Right cardiac atrium (tissue), 5 donors: ENCODE measurements around the gene HMOX2. TPM values are rescaled to one million over a fixed set of nuclear protein-coding genes. Genes with fewer than 3 reads are reported as not detected.

Source experiments
- ATAC-seq, 2 donors: fragments of 200-7000 bp; cut with Tn5 transposase; one replicate each; pipeline versions ENCODE4 v1.8.0 to v1.9.1; 2020; ENCODE audit warnings: moderate library complexity in 2 of 2, mild to moderate bottlenecking in 1 of 2
- DNase-seq, 3 donors: peaks; one replicate each; pipeline ENCODE4 v3.0.0-alpha.2; 2020
- H3K27ac ChIP-seq: one replicate; pipeline ENCODE4 v1.5.1; 2013; ENCODE audit warnings: mild to moderate bottlenecking, low read length, control low read depth, moderate library complexity
- H3K27me3 ChIP-seq: one replicate; pipeline ENCODE4 v1.6.1; 2013; ENCODE audit not compliant: control insufficient read depth, insufficient read depth
- H3K4me1 ChIP-seq: one replicate; pipeline ENCODE4 v1.6.1; 2013; ENCODE audit warnings: low read length; ENCODE audit not compliant: control insufficient read depth, insufficient read depth
- H3K4me3 ChIP-seq: one replicate; pipeline ENCODE4 v1.5.1; 2013; ENCODE audit warnings: low read length, control low read depth
- H3K9me3 ChIP-seq: one replicate; pipeline ENCODE4 v1.6.1; 2013; ENCODE audit warnings: low read length; ENCODE audit not compliant: control insufficient read depth
- WGBS: extraction: QIAGEN DNeasy Blood & Tissue Kit; methylation state at CpG from one replicate; pipeline ENCODE4 v1.1.7; 2013; 5-methylcytosine and 5-hydroxymethylcytosine counted together
- intact Hi-C, 4 donors: fragments of 100-400 bp; cut with DNase I; formaldehyde crosslinking; loops; one replicate each; pipeline versions ENCODE4 v1.11.0 to v1.14.0; 2022 to 2023
- polyA plus RNA-seq: library from polyadenylated mRNA; stranded (reverse); fragments of 200-250 nt; gene quantifications from one replicate; pipeline ENCODE4 v1.2.3, GENCODE V29; 2013
- total RNA-seq, 4 donors: library from RNA; stranded (reverse); fragmentation: NEBNext Ultra II Directional; extraction: Animal tissue kit (Norgen Biotek cat#: 25700); gene quantifications; one replicate each; pipeline ENCODE4 v1.2.1, GENCODE V29; 2021
- donor health status: healthy with polysubstance abuse.
- donor health status: DM: no; HTN: yes; CAD: no.
- donor health status: DM: no; HTN: no; CAD: no.
- donor health status: DM: no; HTN: yes; CAD: no; lungs with severe emphysema.
- donor health status: DM: yes; HTN: yes; CAD: no.

Gene HMOX2
- total and polyA plus RNA-seq, 5 donors = 89.6 to 109 (median 93.7) TPM

DNA sequence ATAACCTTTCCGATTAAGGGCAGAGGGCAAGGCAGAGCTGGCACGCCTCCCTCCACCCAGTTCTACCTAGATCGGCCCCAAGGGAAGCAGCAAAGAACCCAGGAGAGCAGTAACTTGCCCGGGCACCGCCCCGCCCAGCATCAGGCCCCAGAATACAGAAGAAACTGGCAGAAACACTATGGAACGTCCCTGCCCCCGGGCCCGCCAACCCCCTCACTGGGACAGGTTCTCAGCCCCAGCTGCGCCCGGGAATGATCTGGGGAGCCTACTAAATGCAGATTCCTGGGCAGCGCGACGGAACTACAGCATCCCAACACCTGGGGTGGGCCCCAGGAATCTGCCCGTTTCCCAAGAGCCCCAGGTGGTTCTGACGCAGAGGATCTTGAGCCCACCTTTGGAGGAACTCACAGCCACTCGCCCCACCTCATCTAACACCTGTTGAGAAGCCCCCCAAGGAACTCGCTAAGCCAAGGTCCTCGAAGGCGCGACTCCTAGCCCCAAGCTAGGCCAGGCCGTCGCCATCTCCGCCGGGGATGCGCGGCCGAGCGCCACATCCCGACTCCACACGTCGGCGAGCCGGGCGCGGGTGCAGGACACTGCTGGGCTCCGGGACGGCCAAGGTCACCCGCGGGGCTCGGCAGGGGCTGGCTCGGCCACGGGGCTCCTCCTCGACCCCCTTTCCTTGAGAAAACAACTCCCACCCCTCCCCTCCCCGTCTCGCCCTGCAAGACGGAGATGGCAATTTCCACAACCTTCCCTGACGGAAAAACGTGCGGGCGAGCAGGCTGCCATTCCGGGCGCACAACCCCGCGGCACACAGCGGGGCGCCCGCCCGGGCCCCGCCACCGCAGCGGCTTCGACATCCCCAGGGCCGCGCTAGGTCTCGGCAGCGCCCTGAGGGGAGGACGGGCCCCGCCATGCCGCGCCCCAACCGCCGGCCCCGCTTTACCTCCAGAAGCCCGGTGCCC, 61.5 kb downstream of the HMOX2 start:
- WGBS = 10% methylated on average over 75 of the region's 75 CpGs
- Histone ChIP-seq H3K4me1 (peaks cover 8% of the 10 kb centered on the region), H3K9me3 (no peaks in the 10 kb centered on the region), H3K4me3 (peak overlapping the region; percentile 68), H3K27me3 (no peaks in the 10 kb centered on the region), H3K27ac (peak overlapping the region; percentile 43)
- peak; percentile 52 to 77 (median 66) for DNase-seq
- ATAC-seq = peak; percentile 49 to 65
- intact Hi-C loops = no loop called here

DNA sequence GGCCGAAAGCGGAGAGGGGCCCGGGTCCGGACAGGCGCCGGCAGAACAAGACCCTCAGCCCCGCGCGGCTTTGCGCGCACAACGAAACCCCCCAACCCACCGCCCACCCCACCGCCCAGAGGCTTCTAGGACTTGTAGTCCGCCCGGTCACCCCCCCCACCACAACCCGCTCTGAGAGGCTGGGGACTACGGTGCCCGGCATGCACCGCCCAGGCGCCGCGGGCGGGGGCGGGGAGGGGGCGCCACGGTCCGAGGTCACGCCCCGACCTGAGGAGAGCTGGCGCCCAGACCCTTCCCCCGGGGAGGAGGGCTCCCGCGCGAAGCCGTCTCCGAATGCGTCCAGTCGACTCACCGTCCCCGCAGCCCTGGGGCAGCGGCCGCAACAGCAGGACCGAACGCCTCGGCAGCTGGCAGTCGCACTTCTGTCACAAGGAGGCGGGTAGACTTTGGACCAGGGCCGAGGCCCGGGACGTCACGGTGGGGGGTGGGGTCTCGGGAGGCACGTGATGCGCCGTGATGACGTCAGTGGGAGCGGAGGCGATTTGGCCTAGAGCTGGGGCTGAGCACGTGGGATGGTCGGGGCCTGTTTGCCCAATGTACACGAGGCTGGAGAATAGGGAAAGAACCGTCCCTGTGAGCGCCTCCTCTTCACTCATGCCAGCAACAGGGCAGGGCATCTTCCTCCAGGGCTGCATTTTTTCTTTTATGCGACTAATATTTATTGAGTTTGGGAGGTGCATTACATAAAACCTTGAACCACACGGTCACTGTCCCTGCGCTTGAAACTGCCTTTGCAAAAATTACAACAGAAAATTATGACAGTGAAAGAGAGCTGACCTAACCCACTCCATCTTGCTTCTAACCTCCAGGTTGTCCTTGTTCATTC, 62.4 kb downstream of the HMOX2 start, which contains the start of gene CDIP1:
Gene CDIP1, minus strand, starts transcription at position 424 of the 886 bp plus-strand sequence. CDS start 24,643 bp downstream, outside the sequence.
- no peaks in the 10 kb centered on the region for H3K27me3 ChIP-seq
- peak within 1 kb of the TSS; percentile 68 for H3K4me3 ChIP-seq
- H3K4me1 ChIP-seq = peaks cover 2% of the 10 kb centered on the region
- DNase-seq = peak; percentile 98 to 99 (median 99)
- WGBS = 4% methylated on average over 67 of the region's 67 CpGs
- intact Hi-C loops = no loop called here
- H3K9me3 ChIP-seq = no peaks in the 10 kb centered on the region
- peak; percentile 96 for ATAC-seq
- H3K27ac ChIP-seq = peak within 1 kb of the TSS; percentile 71

DNA sequence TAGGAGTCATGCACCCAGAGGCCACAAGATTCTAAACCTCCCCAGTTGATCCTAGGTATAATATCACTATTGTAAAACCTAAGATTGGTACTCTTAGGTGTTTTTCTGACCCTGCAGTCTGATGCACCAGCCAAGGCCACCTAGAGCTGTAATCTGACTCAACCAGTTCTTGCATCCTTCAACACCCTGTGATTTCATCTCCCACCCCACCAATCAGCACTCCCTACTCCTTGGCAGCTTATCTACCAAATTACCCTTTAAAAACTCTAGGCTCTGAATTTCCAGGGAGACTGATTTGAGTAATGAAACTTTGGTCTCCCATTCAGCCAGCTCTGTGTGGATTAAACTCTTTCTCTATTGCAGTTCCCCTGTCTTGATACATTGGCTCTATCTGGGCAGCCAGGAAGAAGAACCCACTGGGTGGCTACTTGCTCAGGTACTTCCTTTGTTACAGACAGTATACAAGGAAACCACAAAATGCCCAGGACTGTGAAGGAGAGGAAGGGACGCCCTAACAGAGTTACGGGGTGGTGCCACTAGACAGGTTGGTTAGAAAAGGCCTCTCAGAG, 63.6 kb downstream of the HMOX2 start:
- H3K27ac ChIP-seq = no peak overlapping the region
- no peak for DNase-seq
- no peak for ATAC-seq
- H3K4me1 ChIP-seq = no peaks in the 10 kb centered on the region
- 98% methylated on average over 2 of the region's 2 CpGs for WGBS
- no peaks in the 10 kb centered on the region for H3K27me3 ChIP-seq
- H3K4me3 ChIP-seq = no peak overlapping the region
- intact Hi-C loops = no loop called here
- H3K9me3 ChIP-seq = no peaks in the 10 kb centered on the region

DNA sequence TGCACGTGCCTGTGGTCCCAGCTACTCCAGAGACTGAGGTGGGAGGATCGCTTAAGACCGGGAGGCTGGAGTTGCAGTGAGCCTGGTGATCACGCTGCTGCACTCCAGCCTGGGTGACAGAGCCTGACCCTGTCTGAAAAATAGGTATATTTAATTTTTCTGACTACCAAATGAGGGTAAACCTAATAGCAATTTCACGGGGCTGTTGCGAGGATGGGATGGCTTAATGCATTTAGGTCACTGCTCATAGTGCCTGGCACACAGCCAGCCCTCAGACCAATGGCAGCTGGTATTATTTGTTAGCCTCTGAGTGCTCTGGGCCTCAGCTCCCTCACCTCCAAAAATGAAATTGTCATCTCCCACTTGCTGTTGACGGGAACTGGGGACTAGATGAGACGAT, 68.3 kb downstream of the HMOX2 start:
- 78% methylated on average over 8 of the region's 8 CpGs for WGBS
- no peak overlapping the region for H3K4me3 ChIP-seq
- ATAC-seq (no peak), DNase-seq (no peak)
- H3K4me1 ChIP-seq = no peaks in the 10 kb centered on the region
- H3K9me3 ChIP-seq = no peaks in the 10 kb centered on the region
- no peaks in the 10 kb centered on the region for H3K27me3 ChIP-seq
- H3K27ac ChIP-seq = no peak overlapping the region
- intact Hi-C loops = no loop called here

DNA sequence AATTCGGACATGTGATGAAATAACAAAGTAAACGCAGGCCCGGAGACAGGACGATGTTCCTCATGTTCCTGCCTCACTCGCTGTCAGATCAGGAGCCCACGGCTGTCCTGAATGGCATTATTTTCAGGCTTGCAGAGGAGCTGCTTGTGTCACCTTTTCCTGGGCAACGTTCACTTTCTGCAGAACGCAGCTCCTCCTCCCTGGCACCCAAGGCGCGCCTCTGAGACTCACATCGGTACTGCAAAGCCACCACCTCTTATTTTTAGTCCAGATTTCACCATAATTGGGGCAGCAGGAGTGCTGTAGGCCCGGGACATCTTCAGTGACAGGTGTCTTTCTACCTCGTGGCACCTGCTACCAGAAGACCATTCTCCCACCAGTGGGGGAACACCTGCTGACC, 71.9 kb downstream of the HMOX2 start:
- H3K27me3 ChIP-seq = no peaks in the 10 kb centered on the region
- intact Hi-C loops = loop anchor here (5.0 kb wide), 2 partner anchors 36 to 41 kb away; no protein-coding TSS in a partner anchor
- no peak overlapping the region for H3K4me3 ChIP-seq
- H3K9me3 ChIP-seq = no peaks in the 10 kb centered on the region
- DNase-seq = no peak
- H3K27ac ChIP-seq = no peak overlapping the region
- no peaks in the 10 kb centered on the region for H3K4me1 ChIP-seq
- ATAC-seq = no peak
- WGBS = 81% methylated on average over 13 of the region's 13 CpGs

DNA sequence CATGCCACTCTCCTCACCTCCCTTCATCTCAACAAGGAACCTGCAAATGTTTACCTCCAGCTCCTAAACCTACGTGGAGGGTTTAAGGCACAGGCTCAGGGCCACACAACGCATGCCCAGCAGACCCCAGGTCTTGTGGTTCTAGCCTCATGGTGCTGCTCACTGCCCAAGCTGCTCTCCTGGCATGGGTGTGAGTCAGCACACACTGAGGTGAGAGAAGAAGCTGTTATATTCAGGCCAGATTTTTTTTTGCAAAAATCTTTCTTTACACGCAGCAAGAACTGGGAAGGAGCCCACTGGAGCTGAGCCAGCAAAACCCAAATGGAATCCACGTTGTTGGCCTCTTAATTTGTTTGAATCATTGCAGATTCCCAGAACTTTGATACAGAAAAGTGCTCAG, 74.4 kb downstream of the HMOX2 start:
- no peaks in the 10 kb centered on the region for H3K9me3 ChIP-seq

DNA sequence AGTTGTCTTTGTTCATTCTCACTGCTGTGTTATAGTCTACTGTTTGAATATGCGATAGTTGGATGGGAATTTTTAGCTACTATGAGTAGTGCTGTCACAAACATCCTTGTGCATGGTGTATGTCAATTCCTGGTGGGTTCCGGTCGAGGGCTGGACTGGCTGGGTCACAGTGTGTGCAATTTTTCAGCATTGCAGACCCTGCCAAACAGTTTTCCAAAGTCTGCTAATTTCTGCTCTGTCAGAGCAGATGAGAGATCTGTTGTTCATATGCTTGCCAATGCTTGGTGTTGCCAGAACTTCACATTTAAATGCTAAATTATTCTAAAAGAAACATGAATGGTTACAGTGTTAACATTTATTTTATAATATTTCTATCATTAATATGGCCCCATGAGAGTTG, 76.3 kb downstream of the HMOX2 start:
- H3K4me1 ChIP-seq = no peaks in the 10 kb centered on the region
- no peaks in the 10 kb centered on the region for H3K9me3 ChIP-seq
- no peak overlapping the region for H3K4me3 ChIP-seq
- WGBS = 59% methylated on average over 3 of the region's 3 CpGs
- H3K27me3 ChIP-seq = no peaks in the 10 kb centered on the region
- ATAC-seq (no peak), DNase-seq (no peak)
- intact Hi-C loops = no loop called here
- H3K27ac ChIP-seq = no peak overlapping the region

More for the DNA sequence above, 74.4 kb downstream of the HMOX2 start:
- intact Hi-C loops = no loop called here
- no peak for ATAC-seq
- DNase-seq = no peak
- Histone ChIP-seq H3K27me3 (no peaks in the 10 kb centered on the region), H3K4me1 (no peaks in the 10 kb centered on the region), H3K4me3 (no peak overlapping the region), H3K27ac (no peak overlapping the region)
- WGBS = 37% methylated on average over 4 of the region's 4 CpGs

DNA sequence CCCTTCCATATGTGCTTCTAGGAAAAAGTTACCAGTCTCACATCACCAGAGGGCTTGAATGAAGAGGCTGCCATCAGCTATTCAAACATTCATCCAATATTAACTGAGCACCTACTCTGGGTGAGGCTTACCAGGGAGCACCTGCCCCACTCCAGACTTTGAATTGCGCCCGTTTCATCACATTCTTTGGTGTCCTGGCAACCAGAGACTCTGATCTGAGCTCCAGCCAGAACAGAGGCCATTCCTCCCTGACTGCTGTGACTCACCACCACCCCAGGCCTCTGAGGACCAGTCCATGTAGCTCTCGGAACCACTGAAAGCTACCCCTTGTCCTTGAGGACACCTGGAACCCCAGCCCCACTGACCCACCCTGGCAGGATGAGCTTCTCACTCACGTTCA, 79.9 kb downstream of the HMOX2 start, which contains the start of gene C16orf96:
Gene C16orf96, plus strand, starts transcription at position 229 of the 400 bp plus-strand sequence. Its CDS starts 150 bp downstream, at position 379.
- DNase-seq (no peak), ATAC-seq (no peak)
- H3K27me3 ChIP-seq = no peaks in the 10 kb centered on the region
- intact Hi-C loops = no loop called here
- no peaks in the 10 kb centered on the region for H3K4me1 ChIP-seq
- 78% methylated on average over 4 of the region's 4 CpGs for WGBS
- H3K4me3 ChIP-seq = no peak within 1 kb of the TSS
- H3K9me3 ChIP-seq = no peaks in the 10 kb centered on the region
- no peak within 1 kb of the TSS for H3K27ac ChIP-seq

DNA sequence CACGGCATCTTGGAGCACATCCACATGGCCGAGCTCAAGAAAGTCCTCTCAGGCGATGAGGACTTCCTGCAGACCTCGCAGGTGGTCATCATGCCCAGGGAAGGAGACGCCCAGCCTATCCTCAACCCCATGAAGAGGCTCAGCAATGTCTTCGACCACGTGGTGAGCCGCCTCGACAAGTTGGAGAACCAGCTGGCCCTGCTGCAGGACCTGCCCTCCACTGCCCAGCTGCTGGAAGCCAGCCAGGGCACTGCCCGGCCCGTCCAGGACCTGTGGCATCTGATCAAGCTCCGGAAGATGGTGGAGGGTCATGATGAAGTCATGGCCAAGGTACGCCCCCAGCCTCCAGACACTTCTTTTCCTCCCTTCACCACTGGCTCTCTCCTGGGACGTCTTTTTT, 80.4 kb downstream of the HMOX2 start:
- Histone ChIP-seq H3K4me1 (no peaks in the 10 kb centered on the region), H3K27me3 (no peaks in the 10 kb centered on the region), H3K4me3 (no peak overlapping the region), H3K9me3 (no peaks in the 10 kb centered on the region), H3K27ac (no peak overlapping the region)
- intact Hi-C loops = no loop called here
- no peak for ATAC-seq
- no peak for DNase-seq
- 82% methylated on average over 14 of the region's 14 CpGs for WGBS

DNA sequence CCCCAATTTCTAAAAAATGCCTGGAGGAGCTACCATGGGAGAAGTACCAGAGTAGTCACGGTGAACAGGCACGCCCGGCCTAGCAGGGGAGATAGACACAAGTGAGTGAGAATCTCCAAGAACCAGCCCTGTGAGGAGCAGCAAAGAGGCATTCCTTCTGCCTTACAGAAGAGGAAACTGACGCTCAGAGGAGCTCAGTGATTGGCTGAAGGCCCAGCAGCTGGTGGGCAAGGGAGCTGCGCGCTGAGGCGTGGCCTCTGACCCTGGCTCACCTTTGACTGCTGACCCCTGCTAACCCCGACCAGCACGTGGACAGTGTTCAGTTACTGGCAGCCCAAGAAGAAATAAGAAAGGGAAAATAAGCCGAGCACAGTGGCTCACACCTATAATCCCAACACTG, 81.8 kb downstream of the HMOX2 start:
- intact Hi-C loops = no loop called here
- ATAC-seq = no peak
- Histone ChIP-seq H3K4me3 (no peak overlapping the region), H3K27me3 (no peaks in the 10 kb centered on the region), H3K27ac (no peak overlapping the region), H3K9me3 (no peaks in the 10 kb centered on the region), H3K4me1 (no peaks in the 10 kb centered on the region)
- DNase-seq = no peak
- WGBS = 73% methylated on average over 10 of the region's 10 CpGs
